ENCODE results near the gene C3orf18.

Gene C3orf18

DNA sequence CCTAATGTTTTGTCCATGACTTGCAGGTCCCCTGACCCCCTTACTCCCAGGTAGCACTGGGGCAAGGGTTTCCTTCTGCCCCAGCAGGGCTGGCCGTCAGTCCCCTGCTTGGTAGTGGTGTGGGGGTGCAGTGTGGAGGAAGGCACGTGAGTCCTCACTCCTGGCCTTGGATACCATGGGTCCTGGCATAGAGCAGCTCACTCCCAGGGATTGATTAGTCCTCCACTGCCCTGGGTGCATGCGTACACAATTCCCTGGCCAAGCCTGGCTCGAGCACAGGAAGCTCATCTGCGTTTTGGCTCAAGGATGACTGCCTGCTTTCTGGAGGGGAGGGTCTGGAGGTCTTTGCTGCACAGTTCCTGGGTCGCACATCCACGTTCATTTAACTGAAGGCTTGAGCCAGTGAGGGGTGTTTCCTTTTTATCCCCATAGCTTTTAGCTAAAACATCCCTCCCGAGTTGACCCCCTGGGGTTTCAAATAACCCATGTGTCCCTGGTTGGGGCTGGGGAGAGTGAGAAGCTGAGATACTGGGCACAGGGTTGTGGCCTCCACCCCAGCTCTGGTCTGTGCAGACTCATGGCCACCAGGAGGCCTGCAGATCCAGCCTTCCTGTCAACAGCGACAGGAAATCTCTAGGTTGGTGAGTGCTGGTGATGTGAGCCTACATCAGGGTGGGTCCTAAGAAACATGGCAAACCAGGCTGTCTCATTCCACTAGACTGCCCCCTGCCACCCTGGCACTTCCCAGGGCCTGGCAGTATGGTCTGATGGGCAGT lies 13.3 kb upstream of the C3orf18 start:
- no peak for DNase-seq (ENCODE audit: low read depth)

GRCh38 chr3:50577348-50577747 lies 9.8 kb upstream of the C3orf18 start:
- DNase-seq (ENCODE audit: low read depth) = no peak

DNA sequence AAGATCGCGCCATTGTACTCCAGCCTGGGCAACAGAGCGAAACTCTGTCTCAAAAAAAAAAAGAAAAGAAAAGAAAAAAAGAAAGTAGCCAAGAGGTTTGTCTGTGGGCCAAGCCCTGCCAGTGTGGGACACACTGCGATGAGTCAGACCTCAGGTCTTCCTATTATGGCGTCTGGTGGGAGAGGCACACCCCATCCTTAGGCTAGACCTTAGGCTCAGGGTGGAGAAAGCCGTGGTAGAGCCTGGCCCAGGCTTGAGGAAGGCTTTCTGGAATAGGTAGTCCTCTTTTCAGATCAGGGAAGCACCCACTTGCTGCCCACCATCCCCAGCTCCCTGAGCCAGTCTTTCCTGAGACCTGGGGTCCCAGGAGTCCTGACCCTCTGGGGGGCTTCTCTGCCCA lies 7.8 kb upstream of the C3orf18 start:
- no peak for DNase-seq (ENCODE audit: low read depth)

- DNase-seq (ENCODE audit: low read depth) = no peak
Measured at GRCh38 chr3:50574444-50574831, 6.9 kb upstream of the C3orf18 start.

DNA sequence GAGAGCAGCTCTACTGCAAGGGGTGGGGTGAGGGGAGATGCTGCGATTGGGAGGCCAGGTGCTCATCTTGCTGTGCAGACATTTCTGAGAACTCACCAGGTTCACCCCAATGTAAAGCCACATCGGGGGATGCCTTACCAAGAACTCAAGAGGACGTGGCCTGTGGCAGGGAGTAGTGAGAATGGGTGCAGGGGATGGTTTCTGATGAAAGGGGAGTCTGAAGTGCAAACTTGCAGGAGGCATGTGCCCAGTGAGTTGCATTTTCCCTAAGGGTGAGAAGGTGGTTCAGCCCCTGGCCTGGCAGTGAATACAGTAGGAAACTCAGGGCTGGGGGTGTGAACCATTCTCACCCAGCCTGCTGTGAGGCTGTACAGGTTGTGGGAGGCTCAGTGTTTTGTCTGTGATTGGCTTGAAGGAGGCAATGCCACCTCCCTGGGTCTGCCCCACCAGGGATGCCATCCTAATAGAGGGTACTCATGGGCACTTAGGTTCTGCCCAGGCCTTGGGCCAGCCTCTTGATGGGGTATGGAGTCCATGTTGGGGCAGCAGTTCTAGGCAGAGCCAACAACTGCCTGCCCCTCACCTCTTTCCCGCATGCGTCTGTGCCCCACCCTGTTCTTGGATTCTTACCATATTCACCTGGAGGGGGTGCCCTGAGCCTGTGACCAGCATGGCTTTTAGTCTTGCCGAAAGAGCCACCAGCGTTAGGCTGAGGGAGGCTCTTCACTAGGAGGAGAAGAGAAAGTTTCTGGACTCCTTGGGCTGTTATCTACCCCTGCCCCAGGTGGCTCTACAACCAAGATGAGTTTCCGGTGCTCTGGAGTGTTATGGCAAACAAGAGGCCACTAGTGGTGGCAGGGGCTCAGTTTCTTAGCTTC lies 6.3 kb upstream of the C3orf18 start:
- no peak for DNase-seq (ENCODE audit: low read depth)

GRCh38 chr3:50572801-50573371 lies 5.3 kb upstream of the C3orf18 start:
- no peak for DNase-seq (ENCODE audit: low read depth)

GRCh38 chr3:50572158-50572557 lies 4.6 kb upstream of the C3orf18 start:
- no peak for DNase-seq (ENCODE audit: low read depth)

- DNase-seq (ENCODE audit: low read depth) = no peak
Measured at GRCh38 chr3:50571486-50571885, 3.9 kb upstream of the C3orf18 start.

DNA sequence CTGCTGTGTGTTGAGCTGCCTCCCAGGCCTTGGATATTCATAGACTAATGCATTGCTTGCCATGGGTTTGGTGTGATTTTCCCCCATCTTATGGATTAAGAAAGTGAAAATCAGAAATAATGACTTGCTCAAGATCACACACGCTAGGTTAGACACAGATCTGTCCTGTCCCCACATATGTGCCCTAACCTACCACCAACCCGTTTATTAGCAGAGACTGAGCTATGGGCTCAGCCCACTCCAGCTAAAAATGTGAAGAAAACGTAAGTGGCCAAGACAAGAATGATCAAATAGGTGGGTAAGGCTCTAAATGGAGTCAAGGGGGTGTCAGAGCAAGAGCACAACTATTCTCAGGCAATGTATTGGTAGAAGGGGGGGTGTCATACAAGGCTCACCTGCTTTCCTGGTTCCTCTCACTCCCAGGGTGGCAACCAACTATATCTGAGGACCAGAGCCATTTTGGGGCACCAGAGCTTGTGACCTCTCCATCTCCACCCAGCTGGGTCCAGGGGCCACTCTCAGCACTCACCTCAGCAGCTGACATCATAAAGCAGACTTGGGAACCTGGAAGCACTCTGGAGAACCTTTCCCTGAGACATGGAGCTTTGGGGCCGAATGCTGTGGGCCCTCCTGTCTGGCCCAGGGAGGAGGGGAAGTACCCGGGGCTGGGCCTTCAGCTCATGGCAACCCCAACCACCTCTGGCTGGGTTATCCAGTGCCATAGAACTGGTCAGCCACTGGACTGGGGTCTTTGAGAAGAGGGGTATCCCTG lies 3.1 kb upstream of the C3orf18 start:
- DNase-seq (ENCODE audit: low read depth) = no peak

GRCh38 chr3:50568947-50569749 lies 1.6 kb upstream of the C3orf18 start, which contains the start of gene HEMK1:
HEMK1 (plus strand) TSS chr3:50569522; CDS start chr3:50571105, 1,583 bp downstream.
- peak; percentile 76 for DNase-seq (ENCODE audit: low read depth)

- DNase-seq (ENCODE audit: low read depth) = no peak
Measured at GRCh38 chr3:50567011-50567385, 549 bp downstream of the C3orf18 start.

DNA sequence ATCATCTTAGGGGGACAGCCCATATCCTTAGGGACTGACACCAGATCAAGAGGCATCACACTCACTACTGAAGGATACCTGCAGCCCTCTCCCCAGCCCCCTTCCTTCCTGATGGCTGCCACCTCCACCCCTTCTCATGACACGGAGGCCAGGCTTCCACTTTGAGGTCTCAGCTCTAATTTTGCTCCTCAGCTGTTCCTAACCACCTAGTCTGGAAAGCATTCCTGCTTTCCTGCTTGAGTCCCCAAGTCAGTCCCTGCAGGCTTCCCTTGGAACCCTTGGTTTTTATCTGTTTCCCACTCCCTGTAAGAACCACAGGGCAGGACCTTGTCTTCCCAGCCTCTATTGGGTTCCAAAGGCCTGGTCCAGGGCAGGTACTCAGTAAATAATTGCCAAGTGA lies 3.2 kb downstream of the C3orf18 start:
- DNase-seq (ENCODE audit: low read depth) = no peak

GRCh38 chr3:50563867-50564266 lies 3.7 kb downstream of the C3orf18 start:
- DNase-seq (ENCODE audit: low read depth) = no peak

DNA sequence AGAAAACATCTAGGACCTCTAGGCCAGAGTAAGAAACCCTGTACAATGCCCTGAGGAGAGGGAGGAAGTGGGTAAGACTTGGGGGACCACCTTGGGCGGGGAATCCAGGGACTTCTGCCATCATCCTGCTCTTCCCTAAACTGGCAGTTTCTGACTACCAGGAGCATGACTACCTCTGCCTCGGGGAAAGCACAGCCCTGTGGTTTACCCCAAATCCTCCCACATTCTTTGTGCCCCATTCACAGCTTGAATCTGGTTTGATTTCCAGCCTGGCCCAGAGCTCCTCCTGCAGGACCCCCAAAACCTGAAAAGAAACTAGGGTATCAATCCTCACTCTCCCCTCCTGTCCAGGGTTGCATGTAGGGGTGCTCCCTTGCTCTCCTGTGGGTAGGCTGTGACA lies 4.7 kb downstream of the C3orf18 start:
- DNase-seq (ENCODE audit: low read depth) = peak; percentile 13

DNA sequence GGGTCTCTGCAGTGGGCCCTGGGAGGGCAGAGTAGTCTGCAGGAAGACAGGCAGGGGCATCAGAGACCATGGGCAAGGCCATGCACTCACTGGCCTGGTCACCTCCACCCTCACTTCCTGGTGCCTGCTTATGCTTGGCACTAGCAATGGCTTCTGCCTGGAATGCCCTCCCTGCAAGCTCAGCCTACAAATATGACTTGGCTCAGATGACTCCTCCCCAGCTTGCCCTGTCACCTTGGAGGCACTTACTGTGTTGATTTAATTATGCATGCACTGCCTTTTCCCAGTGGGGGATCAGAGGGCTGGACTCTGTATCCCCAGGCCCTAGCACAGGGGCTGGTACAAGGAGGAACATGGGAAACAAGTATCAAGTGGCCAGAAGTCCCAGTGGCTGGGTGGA lies 7.8 kb downstream of the C3orf18 start:
- DNase-seq (ENCODE audit: low read depth) = no peak

- no peak for DNase-seq (ENCODE audit: low read depth)
Measured at GRCh38 chr3:50557915-50558314, 9.6 kb downstream of the C3orf18 start.

GRCh38 chr3:50557106-50557505 lies 10.4 kb downstream of the C3orf18 start:
- DNase-seq (ENCODE audit: low read depth) = no peak

- no peak for DNase-seq (ENCODE audit: low read depth)
Measured at GRCh38 chr3:50554553-50554952, 13.0 kb downstream of the C3orf18 start.

- DNase-seq (ENCODE audit: low read depth) = no peak
Measured at GRCh38 chr3:50552598-50552997, 14.9 kb downstream of the C3orf18 start.

DNA sequence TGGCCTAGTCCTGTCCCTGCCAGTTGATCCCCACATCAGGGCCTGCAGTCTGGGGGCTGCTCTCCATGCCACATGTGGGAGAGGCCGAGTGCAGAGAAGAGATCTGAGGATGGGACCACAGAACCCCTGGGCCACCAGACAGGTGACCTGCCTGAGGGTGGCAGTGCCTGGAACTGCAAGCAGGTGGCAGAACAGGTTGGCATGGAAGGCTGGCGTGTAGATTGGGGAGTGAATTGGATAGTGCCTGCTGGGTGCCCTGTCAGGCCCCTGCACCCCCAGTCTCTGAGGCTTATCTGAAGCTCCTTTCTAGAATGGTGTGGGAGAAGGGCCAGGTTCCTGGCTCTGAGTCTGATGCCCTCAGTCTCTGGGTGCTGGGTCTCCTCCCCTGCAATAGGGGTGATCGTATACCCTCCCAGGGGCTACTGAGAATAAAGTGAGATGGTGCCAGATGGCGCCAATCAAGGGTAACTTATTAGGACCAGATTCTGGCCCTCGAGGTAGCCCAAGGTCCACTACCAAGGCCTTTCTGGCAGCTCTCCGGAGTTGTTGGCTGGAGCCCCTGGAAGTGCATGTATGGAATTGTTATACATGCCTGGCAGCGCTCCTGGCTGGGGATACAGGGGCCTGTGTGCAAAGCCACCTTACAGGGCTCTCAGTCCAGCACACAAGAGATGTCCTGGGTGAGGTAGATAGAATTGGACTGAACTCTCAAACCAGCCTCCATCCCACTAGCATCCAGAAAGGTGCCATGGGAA lies 15.7 kb downstream of the C3orf18 start:
- no peak for DNase-seq (ENCODE audit: low read depth)
